Skeletal muscle satellite cell (primary cell): ENCODE data around the gene AMMECR1.

Source experiments
- H3K27me3 ChIP-seq: 2 replicates; pipeline ENCODE4 v1.7.0; 2013; ENCODE audit warnings: low read length; ENCODE audit not compliant: control insufficient read depth, insufficient read depth
- H3K36me3 ChIP-seq: 2 replicates; pipeline ENCODE4 v1.7.0; 2013; ENCODE audit warnings: mild to moderate bottlenecking, control low read depth, low read length; ENCODE audit not compliant: insufficient read depth
- H3K4me1 ChIP-seq: 2 replicates; pipeline ENCODE4 v1.7.0; 2013; ENCODE audit warnings: low read length; ENCODE audit not compliant: control insufficient read depth, insufficient read depth
- H3K4me2 ChIP-seq: 2 replicates; pipeline ENCODE4 v1.7.0; 2013; ENCODE audit warnings: mild to moderate bottlenecking, low read length
- H3K4me3 ChIP-seq: 2 replicates; pipeline ENCODE4 v1.7.0; 2013; ENCODE audit warnings: low read length
- H3K9ac ChIP-seq: 2 replicates; pipeline ENCODE4 v1.7.0; 2013; ENCODE audit warnings: mild to moderate bottlenecking, low read depth, low read length, moderate library complexity
- H3K9me3 ChIP-seq: replicated peaks from 2 replicates; pipeline ENCODE4 v1.7.0; 2013; ENCODE audit warnings: mild to moderate bottlenecking, control low read depth, low read length

AMMECR1 gene

GRCh38 chrX:110180176-110180927, 137.5 kb downstream of the AMMECR1 start:
- Histone ChIP-seq H3K4me1 (peaks cover 18% of the 10 kb centered on the region), H3K4me2 (peak overlapping the region; percentile 71), H3K4me3 (peak overlapping the region; percentile 36), H3K9ac (peak overlapping the region; percentile 28), H3K36me3 (no peaks in the 10 kb centered on the region), H3K27me3 (peaks cover 3% of the 10 kb centered on the region), H3K9me3 (no peaks in the 10 kb centered on the region)

- H3K4me2 ChIP-seq: no peak overlapping the region
Observed at GRCh38 chrX:110178179-110178865, 139.6 kb downstream of the AMMECR1 start.

GRCh38 chrX:110175696-110176095, 142.2 kb downstream of the AMMECR1 start:
- Histone ChIP-seq H3K4me1 (peaks cover 19% of the 10 kb centered on the region), H3K4me2 (no peak overlapping the region), H3K27me3 (peaks cover 3% of the 10 kb centered on the region), H3K4me3 (no peak overlapping the region), H3K9ac (no peak overlapping the region), H3K9me3 (no peaks in the 10 kb centered on the region), H3K36me3 (peaks cover 7% of the 10 kb centered on the region)

More at GRCh38 chrX:110178179-110178865, 139.6 kb downstream of the AMMECR1 start:
- no peaks in the 10 kb centered on the region for H3K9me3 ChIP-seq
- H3K4me1 ChIP-seq: peaks cover 26% of the 10 kb centered on the region
- no peak overlapping the region for H3K4me3 ChIP-seq
- H3K27me3 ChIP-seq: peaks cover 3% of the 10 kb centered on the region
- H3K9ac ChIP-seq: no peak overlapping the region
- no peaks in the 10 kb centered on the region for H3K36me3 ChIP-seq

GRCh38 chrX:110175146-110175545, 142.7 kb downstream of the AMMECR1 start:
- Histone ChIP-seq H3K4me2 (no peak overlapping the region), H3K9ac (no peak overlapping the region), H3K4me1 (peaks cover 14% of the 10 kb centered on the region), H3K36me3 (peaks cover 7% of the 10 kb centered on the region), H3K4me3 (no peak overlapping the region), H3K27me3 (peaks cover 3% of the 10 kb centered on the region), H3K9me3 (no peaks in the 10 kb centered on the region)

- peak overlapping the region; percentile 3 for H3K9ac ChIP-seq
Observed at GRCh38 chrX:110173192-110174175, 144.4 kb downstream of the AMMECR1 start.

GRCh38 chrX:110172215-110172614, 145.7 kb downstream of the AMMECR1 start:
- H3K9ac ChIP-seq: no peak overlapping the region
- H3K27me3 ChIP-seq: no peaks in the 10 kb centered on the region
- H3K4me3 ChIP-seq: no peak overlapping the region
- H3K4me2 ChIP-seq: no peak overlapping the region
- no peaks in the 10 kb centered on the region for H3K9me3 ChIP-seq
- peaks cover 7% of the 10 kb centered on the region for H3K36me3 ChIP-seq
- peaks cover 28% of the 10 kb centered on the region for H3K4me1 ChIP-seq

More at GRCh38 chrX:110173192-110174175, 144.4 kb downstream of the AMMECR1 start:
- peaks cover 18% of the 10 kb centered on the region for H3K4me1 ChIP-seq
- no peaks in the 10 kb centered on the region for H3K9me3 ChIP-seq
- no peak overlapping the region for H3K4me3 ChIP-seq
- peak overlapping the region; percentile 4 for H3K4me2 ChIP-seq
- peaks cover 7% of the 10 kb centered on the region for H3K36me3 ChIP-seq
- peaks cover 3% of the 10 kb centered on the region for H3K27me3 ChIP-seq

GRCh38 chrX:110171442-110171841, 146.4 kb downstream of the AMMECR1 start:
- Histone ChIP-seq H3K9ac (no peak overlapping the region), H3K36me3 (peaks cover 7% of the 10 kb centered on the region), H3K4me3 (no peak overlapping the region), H3K9me3 (no peaks in the 10 kb centered on the region), H3K4me1 (peaks cover 28% of the 10 kb centered on the region), H3K4me2 (no peak overlapping the region), H3K27me3 (no peaks in the 10 kb centered on the region)

- peaks cover 28% of the 10 kb centered on the region for H3K4me1 ChIP-seq
- peaks cover 7% of the 10 kb centered on the region for H3K36me3 ChIP-seq
- no peaks in the 10 kb centered on the region for H3K9me3 ChIP-seq
- no peak overlapping the region for H3K9ac ChIP-seq
- H3K4me3 ChIP-seq: no peak overlapping the region
- H3K27me3 ChIP-seq: no peaks in the 10 kb centered on the region
- no peak overlapping the region for H3K4me2 ChIP-seq
Observed at GRCh38 chrX:110170029-110170428, 147.9 kb downstream of the AMMECR1 start.

- Histone ChIP-seq H3K4me2 (peak overlapping the region; percentile 26), H3K27me3 (no peaks in the 10 kb centered on the region), H3K4me3 (no peak overlapping the region), H3K4me1 (peaks cover 23% of the 10 kb centered on the region), H3K9me3 (no peaks in the 10 kb centered on the region), H3K36me3 (peaks cover 7% of the 10 kb centered on the region), H3K9ac (no peak overlapping the region)
Observed at GRCh38 chrX:110168585-110168984, 149.3 kb downstream of the AMMECR1 start.

GRCh38 chrX:110167952-110168451, 149.9 kb downstream of the AMMECR1 start:
- no peak overlapping the region for H3K4me3 ChIP-seq
- peaks cover 22% of the 10 kb centered on the region for H3K4me1 ChIP-seq
- H3K9me3 ChIP-seq: no peaks in the 10 kb centered on the region
- no peak overlapping the region for H3K9ac ChIP-seq
- H3K4me2 ChIP-seq: peak overlapping the region; percentile 26
- H3K27me3 ChIP-seq: no peaks in the 10 kb centered on the region
- peaks cover 7% of the 10 kb centered on the region for H3K36me3 ChIP-seq

GRCh38 chrX:110163488-110163887, 154.4 kb downstream of the AMMECR1 start:
- Histone ChIP-seq H3K9me3 (no peaks in the 10 kb centered on the region), H3K4me3 (no peak overlapping the region), H3K4me2 (no peak overlapping the region), H3K36me3 (no peaks in the 10 kb centered on the region), H3K9ac (no peak overlapping the region), H3K27me3 (no peaks in the 10 kb centered on the region), H3K4me1 (peaks cover 23% of the 10 kb centered on the region)
